IPS-NIHi11 (cell line): ENCODE measurements around the gene MGAT5.
"Not testable (repeated sequence)": the region's sequence is repeated elsewhere in the genome, so short reads cannot be mapped to it uniquely, and the experiment has no call there.

Source experiments
- DNase-seq: peaks from one replicate; pipeline ENCODE4 v3.0.0; 2012; ENCODE audit warnings: mixed read lengths, low spot score

MGAT5 gene

DNA sequence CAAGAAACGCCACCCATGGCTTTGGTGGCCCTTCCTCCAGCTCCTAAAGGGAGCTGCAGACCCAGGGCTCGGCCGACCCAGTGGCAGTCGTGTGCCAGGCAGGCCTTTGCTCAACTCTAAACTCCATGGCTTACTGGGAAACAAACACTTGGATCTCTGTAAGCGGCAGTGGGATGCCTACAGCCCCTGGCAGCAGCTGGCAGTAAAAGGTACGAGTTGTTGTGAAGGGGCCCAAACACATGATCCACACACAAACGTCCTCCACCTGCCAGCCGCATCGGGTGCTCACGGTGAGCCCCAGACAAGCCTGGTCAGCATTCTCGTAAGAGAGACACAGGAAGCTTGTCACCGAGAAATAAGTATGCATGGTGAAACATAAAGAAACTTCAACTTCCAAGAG is 214.9 kb downstream of the MGAT5 start:
- DNase-seq: no peak

DNA sequence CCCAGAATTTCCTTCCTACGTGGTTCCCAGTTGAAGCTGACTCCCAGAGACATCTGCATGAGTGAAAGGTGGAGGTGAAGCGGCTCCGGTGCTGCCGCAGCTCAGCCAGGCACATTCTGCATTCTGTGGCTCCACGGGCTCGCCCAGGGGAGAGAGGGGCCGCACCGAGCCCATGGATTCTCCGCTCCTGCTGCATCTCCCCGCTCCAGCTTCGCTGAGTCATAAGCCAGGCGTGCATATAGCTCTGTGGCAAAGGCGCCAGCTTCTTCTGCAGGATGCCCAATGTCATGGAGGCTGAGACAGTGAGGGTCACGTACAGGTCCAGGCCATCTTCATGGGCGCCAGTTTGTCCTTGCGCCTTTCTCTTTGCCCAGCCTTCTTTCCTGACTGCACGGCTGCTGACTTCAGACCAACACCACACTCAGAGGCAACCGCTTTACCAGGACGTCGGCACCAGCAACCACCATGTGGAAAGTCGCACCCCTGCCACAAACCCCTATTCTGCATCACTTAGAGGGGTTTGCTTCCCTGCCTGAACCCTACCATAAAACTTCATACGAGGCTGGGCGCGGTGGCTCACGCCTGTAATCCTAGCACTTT is 215.7 kb downstream of the MGAT5 start:
- DNase-seq: no peak

DNA sequence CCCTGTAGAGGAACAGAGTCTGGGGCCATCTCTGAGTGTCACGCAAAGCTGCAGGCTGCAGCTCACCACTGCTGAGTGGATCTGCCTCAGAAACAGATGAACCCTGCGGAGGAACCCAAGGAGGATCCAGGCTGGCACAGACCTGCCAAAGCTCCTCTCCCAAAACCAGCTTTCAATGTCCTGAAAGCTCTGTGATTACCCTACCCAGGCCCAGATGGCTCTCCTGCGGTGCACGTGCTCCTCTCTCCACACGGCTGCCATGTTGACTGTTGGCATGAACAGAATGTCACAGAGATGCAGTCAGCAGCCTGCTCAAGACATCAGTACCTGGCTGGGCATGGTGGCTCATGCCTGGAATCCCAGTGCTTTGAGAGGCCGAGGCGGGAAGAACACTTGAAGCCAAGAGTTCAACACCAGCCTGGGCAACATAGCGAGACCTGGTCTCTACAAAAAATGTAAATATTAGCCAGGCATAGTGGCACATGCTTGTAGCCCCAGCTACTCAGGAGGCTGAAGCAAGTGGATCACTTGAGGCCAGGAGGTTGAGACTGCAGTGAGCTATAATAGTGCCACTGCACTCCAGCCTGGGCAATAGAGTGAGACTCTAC is 216.8 kb downstream of the MGAT5 start:
- DNase-seq: no peak

DNA sequence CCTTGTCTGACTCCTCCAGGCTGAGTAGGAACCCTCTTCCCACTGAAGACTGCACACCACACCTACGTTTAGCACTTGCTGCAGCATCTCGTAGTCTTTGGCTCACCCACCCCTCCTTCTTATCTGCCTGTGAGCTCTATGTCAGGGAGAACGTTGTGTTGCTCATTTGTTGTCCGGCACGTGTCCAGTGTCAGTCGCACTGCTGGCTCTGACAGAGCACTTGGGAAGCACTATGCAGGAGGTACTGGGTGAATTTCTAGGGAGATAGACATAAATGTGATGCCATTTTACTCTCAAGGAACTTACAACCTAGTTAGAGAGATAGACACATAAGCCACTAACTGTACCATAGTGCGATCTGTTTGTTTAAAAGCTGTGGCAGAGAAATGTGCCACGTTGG is 223.1 kb downstream of the MGAT5 start:
- not testable (repeated sequence) for DNase-seq

DNA sequence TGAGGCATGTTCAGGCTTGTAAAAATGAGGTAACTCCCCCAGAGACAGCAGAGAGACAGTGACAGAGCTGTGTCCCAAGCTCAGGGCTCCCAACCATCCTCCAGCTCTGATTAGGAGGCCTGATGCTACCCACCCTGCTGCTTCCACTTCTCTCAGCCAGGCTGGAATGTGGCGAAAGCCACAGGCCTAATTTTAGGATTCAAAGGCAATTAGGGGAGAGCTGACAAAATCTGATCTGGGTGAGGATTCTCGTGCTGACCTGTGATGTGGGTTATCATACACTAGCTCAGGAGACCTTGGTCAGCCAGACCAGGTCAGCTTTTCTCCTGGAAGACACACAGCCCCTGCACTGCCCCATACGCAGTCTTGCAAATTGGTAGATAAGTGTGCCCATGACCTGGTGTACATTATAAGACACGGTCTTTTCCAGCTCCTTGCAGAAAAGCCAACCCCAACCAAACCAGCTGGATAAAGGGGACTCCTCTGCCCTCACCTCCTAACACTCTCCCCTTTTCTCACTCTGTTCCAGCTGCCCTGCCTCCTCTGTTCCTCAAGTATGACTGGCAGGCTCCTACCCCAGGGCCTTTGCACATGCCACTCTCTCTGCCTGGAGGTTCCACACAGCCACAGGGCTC is 225.9 kb downstream of the MGAT5 start:
- no peak for DNase-seq

DNA sequence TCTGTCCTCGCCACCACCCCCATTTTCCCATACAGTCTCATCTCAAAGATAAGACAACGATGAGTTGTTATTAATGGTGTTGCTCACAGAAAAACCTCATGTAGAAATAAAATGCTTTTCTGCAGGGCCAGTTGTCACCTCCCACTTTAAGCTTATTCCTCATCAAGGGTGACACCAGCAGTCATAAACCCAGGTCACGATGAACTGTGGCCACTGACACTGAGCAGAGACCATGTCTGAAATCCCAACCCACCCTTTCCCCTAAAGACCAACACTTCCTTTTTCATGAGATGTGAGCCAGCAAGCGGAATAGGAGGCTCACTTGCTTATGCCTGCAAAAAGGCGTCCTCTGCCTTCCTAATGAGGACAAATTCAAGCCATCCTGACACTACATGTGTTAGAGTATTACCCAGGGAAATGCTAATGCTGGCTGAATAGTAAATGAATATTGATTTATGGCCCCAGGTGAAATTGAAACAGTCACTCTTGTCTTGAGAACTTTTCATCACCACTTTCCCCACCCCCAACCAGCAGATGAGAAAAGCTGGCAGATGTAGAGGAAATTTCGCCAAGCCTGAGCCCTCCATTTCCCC is 228.4 kb downstream of the MGAT5 start:
- DNase-seq: no peak

DNA sequence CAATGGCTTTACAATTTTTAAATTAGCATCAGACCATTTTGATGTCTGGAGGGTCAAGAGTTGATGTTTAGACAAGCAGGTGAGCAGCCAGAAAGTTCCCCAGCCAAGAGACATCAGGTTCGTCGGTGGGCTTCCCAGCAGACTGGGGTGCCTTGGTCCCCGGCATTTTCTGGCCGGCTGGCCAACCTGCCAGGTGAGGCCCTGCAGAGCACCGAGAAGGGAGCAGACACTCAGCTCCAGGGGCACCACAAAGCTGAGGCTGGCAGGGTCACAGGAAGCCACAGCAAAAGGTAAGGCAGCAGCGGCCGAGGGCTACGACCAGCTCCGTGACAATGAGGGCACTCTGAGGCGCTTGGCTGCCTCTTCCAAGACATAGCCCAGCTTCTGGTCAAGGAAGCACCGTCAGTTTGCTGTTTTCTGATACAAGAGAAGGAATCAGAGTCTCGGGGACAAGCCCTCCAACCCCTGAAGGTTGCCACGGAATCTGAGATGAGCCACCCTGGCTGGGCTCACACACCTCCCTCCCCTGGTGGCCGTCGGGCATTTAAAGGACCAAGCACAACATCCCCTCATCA is 229.0 kb downstream of the MGAT5 start:
- no peak for DNase-seq

DNA sequence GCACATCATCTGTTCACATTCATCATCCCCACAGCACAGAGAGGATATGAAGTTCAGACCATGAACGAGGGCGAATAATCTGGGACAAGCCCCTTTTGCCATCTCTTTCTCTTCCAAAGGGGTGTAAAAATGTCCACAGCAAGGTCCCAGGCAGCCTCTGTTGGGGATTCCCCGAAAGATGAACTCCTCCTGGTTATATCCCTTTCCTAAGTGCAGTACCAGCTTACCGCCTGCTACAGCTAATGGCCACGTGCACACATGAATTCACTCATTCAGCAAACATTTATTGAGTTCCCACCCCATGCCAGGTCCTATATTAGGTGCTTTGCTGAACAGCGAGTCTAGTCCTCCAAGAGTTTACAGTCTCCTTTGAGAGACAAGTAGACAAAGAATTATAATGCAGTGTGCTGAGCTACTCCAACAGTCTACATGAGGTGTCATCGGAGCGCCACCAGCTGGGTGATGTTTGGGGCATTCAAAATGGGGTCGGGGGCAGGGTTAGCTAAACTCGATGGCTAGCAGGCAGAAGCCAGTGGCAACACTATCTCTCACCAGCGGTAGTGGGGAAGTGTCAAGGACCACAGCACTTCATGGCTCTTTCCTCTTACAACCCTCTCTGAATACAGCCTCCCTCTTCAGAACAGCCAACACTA is 236.0 kb downstream of the MGAT5 start:
- no peak for DNase-seq

DNA sequence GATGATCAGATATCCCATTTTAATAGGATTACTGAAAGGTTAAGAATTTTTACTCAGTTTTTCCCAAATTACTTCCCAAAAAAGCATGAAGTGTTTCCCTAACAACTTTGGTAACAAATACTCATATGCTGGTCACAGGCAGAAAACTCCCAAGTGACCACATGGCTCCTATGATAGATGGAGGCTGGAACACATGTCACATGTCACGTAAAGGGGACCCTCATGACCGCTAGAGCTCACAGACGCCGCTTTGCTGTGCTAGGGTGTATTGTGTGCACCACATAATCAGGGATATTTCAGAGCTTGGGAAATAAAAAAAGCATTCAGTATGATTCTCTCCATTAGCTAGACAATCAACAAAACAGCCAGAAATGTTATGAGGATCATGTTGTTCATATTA is 236.7 kb downstream of the MGAT5 start:
- DNase-seq: no peak

DNA sequence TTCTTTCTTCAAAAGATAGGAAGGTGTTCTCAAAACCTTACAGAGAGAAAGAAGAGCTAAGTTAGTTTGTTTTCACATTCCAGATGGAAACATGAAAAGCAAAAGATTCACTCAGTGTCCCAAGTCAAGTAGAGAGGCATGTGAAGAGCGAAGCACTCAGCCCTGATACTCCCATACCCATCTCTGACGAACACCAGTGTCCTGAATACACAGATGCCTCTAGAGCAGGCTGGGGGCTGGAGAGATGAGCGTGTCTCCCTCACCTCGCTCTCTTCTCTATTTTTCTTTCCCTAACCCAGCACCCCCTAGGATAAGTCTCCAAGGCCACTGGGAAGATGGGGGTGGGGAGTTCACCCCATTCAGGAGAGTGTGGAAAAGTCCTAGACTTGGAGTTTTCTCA is 237.2 kb downstream of the MGAT5 start:
- DNase-seq: no peak

DNA sequence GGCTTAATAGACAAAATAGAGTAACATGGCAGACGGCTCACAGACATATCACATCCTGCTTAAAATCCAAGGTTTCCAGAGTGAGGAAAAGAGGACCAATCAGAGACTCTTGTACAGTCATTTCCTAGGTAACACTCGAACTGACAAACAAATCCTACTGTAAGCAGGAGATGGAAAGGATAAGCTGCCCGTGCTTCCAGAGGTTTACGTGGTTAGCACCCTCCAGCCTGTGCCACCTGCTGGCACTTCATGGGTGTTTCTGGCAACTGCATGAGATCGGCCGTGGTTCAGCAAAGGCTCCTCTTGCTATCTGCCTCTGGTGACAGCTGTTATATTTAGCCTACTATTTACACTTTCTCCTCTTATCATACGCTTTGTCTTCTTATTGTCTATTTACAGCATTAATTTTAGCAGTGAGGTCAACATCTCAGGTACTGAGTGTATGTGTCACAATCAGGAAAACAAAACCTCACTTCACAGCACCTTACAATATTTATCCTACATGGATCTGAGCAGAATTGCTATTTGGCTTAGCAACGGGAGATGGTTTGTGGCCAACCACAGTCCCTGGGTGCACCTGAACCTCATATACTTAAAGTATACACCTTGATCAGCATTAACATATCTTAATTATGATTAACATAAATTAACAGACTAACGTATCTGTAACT is 238.0 kb downstream of the MGAT5 start:
- no peak for DNase-seq

DNA sequence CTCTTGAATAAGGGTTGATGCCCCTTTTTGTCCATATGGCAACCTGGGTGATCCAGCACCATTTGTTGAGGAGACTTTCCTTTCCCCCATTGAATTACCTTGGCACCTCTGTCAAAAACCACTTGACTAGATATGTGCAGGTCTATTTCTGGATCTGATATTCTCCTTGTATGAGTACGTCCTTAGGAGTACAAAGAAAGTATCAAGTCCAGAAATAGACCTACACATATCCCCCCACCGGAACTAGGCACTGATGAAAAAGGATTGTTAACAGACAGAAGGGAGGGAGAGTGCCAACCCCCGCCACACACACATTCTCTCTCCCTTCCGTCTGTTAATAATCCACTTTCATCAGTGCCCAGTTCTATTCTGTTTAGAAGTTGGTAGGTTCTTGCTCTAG is 239.9 kb downstream of the MGAT5 start:
- DNase-seq: no peak

DNA sequence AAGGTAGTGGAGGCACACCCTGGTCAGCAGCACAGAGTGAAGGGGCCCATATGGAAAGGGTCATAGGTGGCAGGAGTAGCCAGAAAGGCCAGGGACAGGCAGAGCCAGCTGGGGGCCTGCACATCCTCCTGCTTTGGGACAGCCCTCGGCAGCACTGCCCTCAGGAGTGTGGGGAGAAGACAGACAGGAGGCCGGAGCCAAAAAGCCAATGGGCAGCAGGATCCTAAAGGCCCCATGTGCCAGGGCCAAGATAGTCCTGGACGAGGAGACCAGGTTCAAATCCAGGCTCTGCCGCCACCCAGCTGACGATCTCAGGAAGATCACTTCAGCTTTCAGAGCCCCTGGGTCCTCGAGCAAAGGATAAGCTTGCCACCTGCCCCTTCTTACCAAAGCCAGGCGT is 244.8 kb downstream of the MGAT5 start:
- DNase-seq: no peak

DNA sequence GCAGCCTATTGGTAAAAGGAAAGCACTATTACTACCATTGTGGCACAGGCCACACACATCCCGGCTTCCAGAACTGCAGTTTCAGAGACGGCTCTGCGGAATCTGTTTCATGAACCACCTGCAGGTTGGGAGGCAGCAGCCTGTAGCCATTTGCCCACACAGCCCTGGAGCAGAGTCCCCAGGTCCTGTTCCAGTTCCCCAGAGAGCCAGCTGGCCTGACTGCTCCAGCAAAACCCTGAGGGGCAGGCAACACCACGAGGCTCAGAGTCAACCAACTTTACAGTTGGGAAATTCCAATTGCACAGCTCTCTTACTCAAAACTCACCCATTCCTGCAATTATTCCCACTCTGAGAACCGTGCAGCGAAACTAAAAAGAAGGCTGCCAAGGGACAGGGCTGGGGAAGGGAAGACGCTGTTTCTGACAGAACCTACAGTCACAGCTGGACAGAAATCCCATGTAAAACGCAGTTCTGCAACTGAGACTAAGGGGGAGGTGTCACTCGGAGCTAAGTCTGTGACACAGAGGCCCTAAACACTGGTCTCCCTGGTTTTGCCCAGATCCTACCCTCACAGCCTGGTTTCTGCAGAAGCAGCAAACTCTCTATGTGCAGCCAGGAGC is 245.5 kb downstream of the MGAT5 start:
- DNase-seq: no peak

DNA sequence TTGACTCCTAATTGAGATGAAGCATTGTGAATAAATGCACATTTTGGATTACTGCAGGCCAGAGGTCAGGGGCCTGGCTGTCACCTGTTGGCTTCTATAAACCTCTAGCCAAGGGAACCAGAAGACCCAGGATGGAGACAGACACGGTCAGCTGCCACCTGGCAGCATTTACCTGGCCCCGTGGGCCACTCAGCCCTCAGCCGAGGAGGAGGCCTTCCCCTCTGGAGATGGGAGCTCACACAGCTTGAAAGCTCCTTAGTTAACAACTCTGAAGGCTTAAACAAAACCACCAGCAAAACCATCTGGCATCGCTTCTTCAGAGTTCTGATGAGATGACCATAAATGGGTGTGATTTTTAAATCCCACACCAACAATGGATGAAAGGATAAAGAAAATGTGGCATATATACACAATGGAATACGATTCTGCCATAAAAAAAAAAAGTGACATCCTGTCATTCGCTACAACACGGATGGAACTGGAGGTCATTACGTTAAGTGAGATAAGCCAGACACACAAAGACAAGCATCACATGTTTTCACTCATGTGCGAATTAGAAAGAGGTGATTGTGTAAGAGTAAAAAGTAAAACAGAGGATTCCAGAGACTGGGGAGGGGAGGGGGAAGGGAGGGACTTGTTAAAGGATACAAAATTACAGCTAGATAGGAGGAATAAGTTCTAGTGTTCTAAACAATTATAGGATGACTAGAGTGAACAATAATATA is 246.5 kb downstream of the MGAT5 start:
- DNase-seq: no peak

DNA sequence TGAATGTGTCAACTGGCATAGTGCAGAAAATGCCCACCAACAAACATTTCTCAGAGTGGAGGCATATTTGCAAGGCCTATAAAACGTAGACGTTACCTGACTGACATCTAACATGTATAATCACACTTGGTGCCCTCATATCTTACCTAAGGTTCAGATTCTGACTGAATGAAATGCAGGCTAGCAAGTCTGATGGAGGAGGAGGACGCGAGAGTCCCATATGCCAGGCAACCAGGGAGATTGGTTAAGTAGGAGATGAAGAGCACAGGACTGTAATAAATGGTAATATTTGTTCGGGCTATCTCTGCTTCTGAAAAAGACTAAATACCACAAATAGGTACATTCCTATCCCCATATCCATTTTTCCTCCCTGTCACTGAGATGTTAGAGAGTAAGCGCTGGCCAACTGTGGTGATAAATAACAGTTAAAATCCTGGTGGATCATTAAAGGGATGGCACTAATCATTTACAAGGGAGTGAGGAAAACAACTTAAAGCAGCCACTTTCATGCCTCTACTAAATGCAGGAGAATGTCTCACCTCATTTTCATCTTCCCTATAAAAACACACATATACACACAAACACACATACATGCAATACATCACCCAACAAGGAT is 247.7 kb downstream of the MGAT5 start:
- DNase-seq: no peak

DNA sequence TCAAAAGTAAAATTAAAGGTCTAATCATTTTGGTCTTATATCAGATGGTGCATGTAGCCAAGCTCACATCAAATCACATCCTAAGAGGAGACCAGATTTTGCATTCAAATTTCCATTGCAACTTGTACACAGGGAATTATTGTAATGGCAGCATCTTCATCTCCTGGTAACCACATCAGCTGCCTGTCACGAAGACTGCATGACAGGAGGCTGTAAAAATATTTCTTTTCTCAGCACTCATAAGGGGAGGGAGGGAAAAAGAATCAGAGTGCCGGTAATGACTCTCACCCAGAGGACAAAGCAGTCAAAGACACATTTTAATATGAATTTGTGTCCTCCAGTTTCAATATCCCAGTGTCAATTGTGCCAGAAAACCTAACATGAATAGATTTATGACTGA is 248.2 kb downstream of the MGAT5 start:
- no peak for DNase-seq
